HepG2 (cell line): ENCODE data around the gene SLC35G2. TPM values are rescaled to one million over a fixed set of nuclear protein-coding genes. Genes with fewer than 3 reads are reported as not detected.

Experiments
- ATF4 ChIP-seq, 2 experiments: fragments of 450-650 bp in 1 of 2; sonication (generic) in 1 of 2; formaldehyde crosslinking; IDR thresholded peaks; 2 replicates each; pipeline versions ENCODE4 v1.5.0 to v1.8.0; 2020 to 2022; ENCODE audit warnings: mild to moderate bottlenecking in 1 of 2, missing genetic modification reagents in 1 of 2
- EP300 ChIP-seq, 3 experiments: sonication (generic) in 1 of 3; formaldehyde crosslinking in 1 of 3; IDR thresholded peaks; 2 replicates each; pipeline versions ENCODE4 v1.5.1 to v1.6.1; 2011 to 2020; ENCODE audit warnings: low read depth in 2 of 3, low read length in 2 of 3, borderline replicate concordance in 1 of 3, improper control_type of control experiment in 1 of 3, mild to moderate bottlenecking in 1 of 3, missing genetic modification reagents in 1 of 3, moderate library complexity in 1 of 3
- ETV6 ChIP-seq: sonication (generic); formaldehyde crosslinking; conservative IDR thresholded peaks from 2 replicates; pipeline ENCODE4 v1.4.0; 2020; ENCODE audit warnings: missing genetic modification reagents
- GATAD2A ChIP-seq: IDR thresholded peaks from 2 replicates; pipeline ENCODE4 v1.6.1; 2016
- HMG20A ChIP-seq: IDR thresholded peaks from 2 replicates; pipeline ENCODE4 v1.6.1; 2016; ENCODE audit warnings: borderline replicate concordance
- HOXA9 ChIP-seq: sonication (generic); formaldehyde crosslinking; IDR thresholded peaks from 2 replicates; pipeline ENCODE4 v1.8.1; 2022; ENCODE audit warnings: missing genetic modification reagents, mild to moderate bottlenecking, moderate library complexity, borderline replicate concordance
- KMT2A ChIP-seq: sonication (generic); formaldehyde crosslinking; IDR thresholded peaks from 2 replicates; pipeline ENCODE4 v1.4.0; 2020; ENCODE audit warnings: missing genetic modification reagents
- LCORL ChIP-seq, 2 experiments: fragments of 450-650 bp in 1 of 2; sonication (generic) in 1 of 2; formaldehyde crosslinking in 1 of 2; IDR thresholded peaks; 2 replicates each; pipeline versions ENCODE4 v1.5.0 to v1.6.1; 2017 to 2020; ENCODE audit warnings: antibody characterized with exemption in 1 of 2, missing genetic modification reagents in 1 of 2
- MYPOP ChIP-seq: sonication (generic); formaldehyde crosslinking; IDR thresholded peaks from 2 replicates; pipeline ENCODE4 v1.8.1; 2023; ENCODE audit warnings: mild to moderate bottlenecking, moderate library complexity, missing genetic modification reagents
- NBN ChIP-seq: fragments of 450-650 bp; conservative IDR thresholded peaks from 2 replicates; pipeline ENCODE4 v1.6.1; 2017
- NFKBIZ ChIP-seq: IDR thresholded peaks from 2 replicates; pipeline ENCODE4 v1.6.1; 2018; ENCODE audit warnings: missing genetic modification reagents, missing compliant biosample characterization
- NKX3-1 ChIP-seq: sonication (generic); formaldehyde crosslinking; IDR thresholded peaks from 2 replicates; pipeline ENCODE4 v1.5.0; 2020; ENCODE audit warnings: missing genetic modification reagents
- NR2F6 ChIP-seq, 2 experiments: IDR thresholded peaks; 2 replicates each; pipeline ENCODE4 v1.6.1; 2016; ENCODE audit warnings: antibody characterized with exemption in 1 of 2, mild to moderate bottlenecking in 1 of 2
- PATZ1 ChIP-seq: sonication (generic); formaldehyde crosslinking; IDR thresholded peaks from 2 replicates; pipeline ENCODE4 v1.4.0; 2020; ENCODE audit warnings: missing genetic modification reagents
- PAWR ChIP-seq: sonication (generic); formaldehyde crosslinking; IDR thresholded peaks from 2 replicates; pipeline ENCODE4 v1.4.0; 2020; ENCODE audit warnings: missing genetic modification reagents, mild to moderate bottlenecking, borderline replicate concordance
- PLRG1 ChIP-seq: fragments of 450-650 bp; conservative IDR thresholded peaks from 2 replicates; pipeline ENCODE4 v1.6.1; 2016
- PPARG ChIP-seq: conservative IDR thresholded peaks from 2 replicates; pipeline ENCODE4 v1.6.1; 2016; ENCODE audit warnings: missing biosample characterization, missing genetic modification reagents
- RBM22 ChIP-seq: fragments of 200-400 bp; formaldehyde crosslinking; optimal IDR thresholded peaks from 2 replicates; pipeline ENCODE3; 2017; ENCODE audit warnings: mild to moderate bottlenecking, low read length, moderate library complexity
- SIN3A ChIP-seq: IDR thresholded peaks from 2 replicates; pipeline ENCODE4 v1.6.1; 2011; ENCODE audit warnings: low read depth, mild to moderate bottlenecking, control low read depth, low read length, borderline replicate concordance
- ZNF253 ChIP-seq: sonication (generic); formaldehyde crosslinking; IDR thresholded peaks from 2 replicates; pipeline ENCODE4 v1.8.0; 2022; ENCODE audit warnings: mild to moderate bottlenecking, missing genetic modification reagents, borderline replicate concordance
- ZNF274 ChIP-seq: sonication (generic); formaldehyde crosslinking; IDR thresholded peaks from 2 replicates; pipeline ENCODE4 v1.5.1; 2020; ENCODE audit warnings: mild to moderate bottlenecking, missing genetic modification reagents
- ZNF431 ChIP-seq: sonication (generic); formaldehyde crosslinking; IDR thresholded peaks from 2 replicates; pipeline ENCODE4 v1.9.0; 2022; ENCODE audit warnings: missing genetic modification reagents, low read depth, mild to moderate bottlenecking, borderline replicate concordance
- ZNF432 ChIP-seq: sonication (generic); formaldehyde crosslinking; IDR thresholded peaks from 2 replicates; pipeline ENCODE4 v1.5.0; 2020; ENCODE audit warnings: missing genetic modification reagents, mild to moderate bottlenecking, borderline replicate concordance
- ZNF891 ChIP-seq: sonication (generic); formaldehyde crosslinking; IDR thresholded peaks from 2 replicates; pipeline ENCODE4 v1.5.0; 2020; ENCODE audit warnings: mild to moderate bottlenecking, missing genetic modification reagents
- ZSCAN5A ChIP-seq: sonication (generic); formaldehyde crosslinking; IDR thresholded peaks from 2 replicates; pipeline ENCODE4 v1.8.0; 2022; ENCODE audit warnings: mild to moderate bottlenecking, missing genetic modification reagents, borderline replicate concordance
- polyA plus RNA-seq, 8 experiments: library from polyadenylated mRNA; depleted of rRNA in 3 of 8; stranded (reverse) in 7 of 8; unstranded in 1 of 8; fragments of >200 nt; fragmentation: Illumina TruSeq in 4 of 8; extraction: Trizol in 4 of 8; gene quantifications; 2 replicates each; pipeline versions ENCODE4 v1.2.1 to v1.2.3, GENCODE V29; 2011 to 2016; ENCODE audit warnings: low read depth in 4 of 8, missing spikeins in 1 of 8, mixed read lengths in 1 of 8; ENCODE audit not compliant: insufficient read depth in 1 of 8
- total RNA-seq, 5 experiments: library from RNA; depleted of rRNA; stranded (reverse); fragments of >200 nt; fragmentation: Illumina TruSeq; extraction: Trizol; gene quantifications; 2 replicates each; pipeline ENCODE4 v1.2.3, GENCODE V29; 2016; ENCODE audit warnings: low read depth in 1 of 5

SLC35G2 gene
- total and polyA plus RNA-seq, 2 of the 13 experiments (the other 11 are each of a cell fraction or from before 2014, with no cell fraction given) = 7.6 to 10.3 TPM

GRCh38 chr3:136818769-136819391, at the start of gene SLC35G2 (continued):
- 0 out of 2 replicates have a peak, but pooled peaks have one; percentile 32 for TF ChIP-seq ZSCAN5A (CRISPR knock-in tag)
- TF ChIP-seq NR2F6 (IDR thresholded peaks at IDR 0.05) = no peak
- TF ChIP-seq NR2F6 (CRISPR knock-in tag; IDR thresholded peaks at IDR 0.05) = no peak
- TF ChIP-seq ZNF253 (CRISPR knock-in tag) = no peak
- no peak for TF ChIP-seq NBN
- no peak for TF ChIP-seq PLRG1
- no peak for TF ChIP-seq ZNF432 (CRISPR knock-in tag)
- TF ChIP-seq HMG20A = no peak
- no peak for TF ChIP-seq ZNF431 (CRISPR knock-in tag)
- TF ChIP-seq RBM22 = no peak
- TF ChIP-seq PPARG (CRISPR knock-in tag) = no peak
- peak; percentile 36; the same call in 1 of the 2 replicates for TF ChIP-seq MYPOP
- TF ChIP-seq HOXA9 (CRISPR knock-in tag) = no peak
- TF ChIP-seq ATF4 (CRISPR knock-in tag; IDR thresholded peaks at IDR 0.05) = 0 out of 4 replicates have a peak, but pooled peaks of 1 of the 2 experiments have one; percentile 5
- 0 out of 2 replicates have a peak, but pooled peaks have one; percentile 23 for TF ChIP-seq SIN3A
- no peak for TF ChIP-seq ETV6 (CRISPR knock-in tag)
- no peak for TF ChIP-seq GATAD2A
- TF ChIP-seq EP300 (IDR thresholded peaks at IDR 0.05; ENCODE audit: low read depth in 2 of 2, low read length in 2 of 2) = no peak
- no peak for TF ChIP-seq EP300 (CRISPR knock-in tag; IDR thresholded peaks at IDR 0.05; ENCODE audit: borderline replicate concordance)
- TF ChIP-seq PAWR (CRISPR knock-in tag) = no peak
- peak; percentile 56; the same call in 1 of the 2 replicates for TF ChIP-seq PATZ1
- TF ChIP-seq LCORL (IDR thresholded peaks at IDR 0.05) = no peak
- TF ChIP-seq LCORL (CRISPR knock-in tag; IDR thresholded peaks at IDR 0.05) = peak; percentile 62; the same call in 1 of the 2 replicates
- TF ChIP-seq ZNF891 (CRISPR knock-in tag) = no peak
- peak; percentile 45; the same call in 1 of the 2 replicates for TF ChIP-seq ZNF274 (CRISPR knock-in tag)
- no peak for TF ChIP-seq NKX3-1 (CRISPR knock-in tag)
- TF ChIP-seq KMT2A (CRISPR knock-in tag) = peak; percentile 42; the same call in 1 of the 2 replicates
- no peak for TF ChIP-seq NFKBIZ (CRISPR knock-in tag)
